Pancreas (tissue), 10 donors: ENCODE results near the gene LRRC66. TPM values are rescaled to one million over a fixed set of nuclear protein-coding genes. Genes with fewer than 3 reads are reported as not detected.
A peak's percentile ranks its signal among the peaks of the same experiment; 100 is the strongest.

Experiments used
- ATAC-seq, 4 donors: fragments of 200-7000 bp; cut with Tn5 transposase; one replicate each; pipeline versions ENCODE4 v1.8.0 to v1.9.1; 2020; ENCODE audit warnings: mild to moderate bottlenecking in 4 of 4, moderate library complexity in 4 of 4
- DNase-seq, 6 donors: peaks; one replicate each; pipeline ENCODE4 v3.0.0-alpha.2; 2020
- FAIRE-seq: peaks from 2 replicates; lab custom pipeline; 2012; peaks lifted over from hg19 to GRCh38; lab: Jason Lieb, UNC
- H3K27ac ChIP-seq, 4 donors: fragments of 200-600 bp; sonication (generic); 1 replicate in 3 of 4; 2 replicates in 1 of 4; pipeline versions ENCODE4 v1.5.0 to v1.8.0; 2020
- H3K27me3 ChIP-seq, 4 donors: fragments of 200-600 bp; one replicate each; pipeline ENCODE4 v1.8.0; 2021
- H3K36me3 ChIP-seq, 3 donors: fragments of 200-600 bp; sonication (generic) in 1 of 3; one replicate each; pipeline versions ENCODE4 v1.5.0 to v1.8.0; 2020 to 2021
- H3K4me1 ChIP-seq, 3 donors: fragments of 200-600 bp; one replicate each; pipeline ENCODE4 v1.8.0; 2021
- H3K4me3 ChIP-seq, 4 donors: fragments of 200-600 bp; sonication (generic) in 2 of 4; one replicate each; pipeline versions ENCODE4 v1.5.0 to v1.8.0; 2020 to 2021
- H3K9me3 ChIP-seq, 4 donors: fragments of 200-600 bp; one replicate each; pipeline ENCODE4 v1.8.0; 2021
- WGBS, 2 donors: extraction: QIAGEN DNeasy Blood & Tissue Kit; methylation state at CpG; one replicate each; pipeline ENCODE4 v1.1.7; 2013; 5-methylcytosine and 5-hydroxymethylcytosine counted together
- intact Hi-C, 3 donors: fragments of 100-400 bp; cut with DNase I; formaldehyde crosslinking; loops; one replicate each; pipeline versions ENCODE4 v1.11.1 to v1.14.2; 2022
- polyA plus RNA-seq, 2 donors: library from polyadenylated mRNA; stranded (reverse); fragments of 200-250 nt; gene quantifications; one replicate each; pipeline ENCODE4 v1.2.3, GENCODE V29; 2013
- total RNA-seq, 6 donors: library from RNA; stranded (reverse); fragmentation: NEBNext Ultra II Directional in 4 of 6; extraction: Animal tissue kit (Norgen Biotek cat#: 25700) in 4 of 6; gene quantifications; one replicate each; pipeline versions ENCODE4 v1.2.1 to v1.2.4, GENCODE V29; 2021 to 2023
- TF ChIP-seq, protein P1 (sequence below), 4 donors: fragments of 200-600 bp; sonication (generic) in 3 of 4; IDR thresholded peaks; one replicate each; pipeline versions ENCODE4 v1.5.0 to v1.8.0; 2021; ENCODE audit warnings: antibody characterized with exemption in 4 of 4
- donor health status: healthy with polysubstance abuse.
- donor health status: DM: no; HTN: no; CAD: no; lungs with moderate emphysema.
- donor health status: DM: no; HTN: no; CAD: no.
- donor health status: control.
- donor health status: control.
- donor health status: Bipolar disorder and iron deficiency.
- donor health status: DM: yes; HTN: yes; CAD: no.
- donor health status: DM: no; HTN: no; CAD: no.
- donor health status: DM: no; HTN: no; CAD: no.
- donor health status: DM: yes; HTN: yes; CAD: no.

LRRC66 gene
- total and polyA plus RNA-seq, 8 donors, result 0.08 to 0.94 (median 0.16) TPM; not detected in 1

DNA sequence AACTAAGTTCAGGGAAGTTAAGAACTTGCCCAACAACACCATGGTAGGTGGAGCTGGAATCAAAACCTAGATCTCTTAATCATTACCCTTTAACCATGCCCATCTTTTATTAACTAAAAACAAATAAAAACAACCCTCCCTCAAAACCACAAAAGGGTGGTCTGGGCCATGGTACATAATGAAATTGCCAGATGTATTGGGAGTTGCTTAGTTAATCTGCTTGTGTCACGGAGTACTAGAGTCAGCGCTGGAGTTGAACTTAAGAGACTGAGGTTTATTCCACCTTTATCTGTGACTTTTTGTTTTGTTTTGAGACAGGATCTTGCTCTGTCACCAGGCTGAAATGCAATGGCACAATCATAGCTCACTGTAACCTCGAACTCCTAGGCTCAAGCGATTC, 13.3 kb downstream of the LRRC66 start:
- TF ChIP-seq, protein P1, sequence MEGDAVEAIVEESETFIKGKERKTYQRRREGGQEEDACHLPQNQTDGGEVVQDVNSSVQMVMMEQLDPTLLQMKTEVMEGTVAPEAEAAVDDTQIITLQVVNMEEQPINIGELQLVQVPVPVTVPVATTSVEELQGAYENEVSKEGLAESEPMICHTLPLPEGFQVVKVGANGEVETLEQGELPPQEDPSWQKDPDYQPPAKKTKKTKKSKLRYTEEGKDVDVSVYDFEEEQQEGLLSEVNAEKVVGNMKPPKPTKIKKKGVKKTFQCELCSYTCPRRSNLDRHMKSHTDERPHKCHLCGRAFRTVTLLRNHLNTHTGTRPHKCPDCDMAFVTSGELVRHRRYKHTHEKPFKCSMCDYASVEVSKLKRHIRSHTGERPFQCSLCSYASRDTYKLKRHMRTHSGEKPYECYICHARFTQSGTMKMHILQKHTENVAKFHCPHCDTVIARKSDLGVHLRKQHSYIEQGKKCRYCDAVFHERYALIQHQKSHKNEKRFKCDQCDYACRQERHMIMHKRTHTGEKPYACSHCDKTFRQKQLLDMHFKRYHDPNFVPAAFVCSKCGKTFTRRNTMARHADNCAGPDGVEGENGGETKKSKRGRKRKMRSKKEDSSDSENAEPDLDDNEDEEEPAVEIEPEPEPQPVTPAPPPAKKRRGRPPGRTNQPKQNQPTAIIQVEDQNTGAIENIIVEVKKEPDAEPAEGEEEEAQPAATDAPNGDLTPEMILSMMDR (IDR thresholded peaks at IDR 0.05), result no peak
- ATAC-seq (no peak), DNase-seq (no peak), FAIRE-seq (no peak)
- H3K36me3 ChIP-seq, result no peaks in the 10 kb centered on the region
- intact Hi-C loops, result no loop called here
- no peaks in the 10 kb centered on the region for H3K27me3 ChIP-seq
- H3K27ac ChIP-seq, result no peak overlapping the region
- H3K9me3 ChIP-seq, result no peaks in the 10 kb centered on the region
- no peak overlapping the region for H3K4me3 ChIP-seq
- WGBS, 2 donors, result 93 to 94% methylated on average over 4 of the region's 4 CpGs
- no peaks in the 10 kb centered on the region for H3K4me1 ChIP-seq

DNA sequence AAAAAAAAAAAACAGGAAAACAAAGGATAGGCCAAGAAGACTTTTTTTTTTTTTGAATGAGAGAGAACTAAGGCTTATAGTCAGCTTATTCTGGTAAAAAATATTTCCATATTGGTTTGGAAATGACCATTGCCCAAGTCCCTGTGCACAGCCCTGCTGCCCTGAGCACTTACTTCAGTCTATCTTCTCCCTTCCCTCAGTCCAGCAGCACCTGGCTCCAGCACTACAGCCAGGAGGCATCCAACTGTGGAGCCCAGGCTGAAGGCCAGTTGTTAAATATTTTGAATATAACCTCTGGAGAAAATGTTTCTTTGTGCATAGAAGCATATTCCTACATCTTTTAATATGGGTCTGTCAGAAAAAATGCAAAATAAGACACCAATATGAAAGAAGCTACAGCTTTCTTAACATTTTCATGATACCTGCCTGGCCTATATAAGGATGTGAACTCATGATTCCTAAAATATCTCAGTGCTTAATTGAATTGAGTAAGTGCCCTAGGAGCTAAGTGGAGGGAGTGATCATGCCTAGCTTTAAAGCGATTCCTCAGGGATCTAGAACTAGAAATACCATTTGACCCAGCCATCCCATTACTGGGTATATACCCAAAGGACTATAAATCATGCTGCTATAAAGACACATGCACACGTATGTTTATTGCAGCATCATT, 14.4 kb downstream of the LRRC66 start:
- intact Hi-C loops, result no loop called here
- FAIRE-seq, result no peak
- no peak for DNase-seq
- no peak for ATAC-seq
- TF ChIP-seq, protein P1 (IDR thresholded peaks at IDR 0.05), result no peak
- no peak overlapping the region for H3K4me3 ChIP-seq
- H3K27ac ChIP-seq, result no peak overlapping the region
- H3K4me1 ChIP-seq, result no peaks in the 10 kb centered on the region
- no peaks in the 10 kb centered on the region for H3K9me3 ChIP-seq
- no peaks in the 10 kb centered on the region for H3K36me3 ChIP-seq
- no peaks in the 10 kb centered on the region for H3K27me3 ChIP-seq
- WGBS, 2 donors, result 91 to 94% methylated on average over 1 of the region's 2 CpGs

DNA sequence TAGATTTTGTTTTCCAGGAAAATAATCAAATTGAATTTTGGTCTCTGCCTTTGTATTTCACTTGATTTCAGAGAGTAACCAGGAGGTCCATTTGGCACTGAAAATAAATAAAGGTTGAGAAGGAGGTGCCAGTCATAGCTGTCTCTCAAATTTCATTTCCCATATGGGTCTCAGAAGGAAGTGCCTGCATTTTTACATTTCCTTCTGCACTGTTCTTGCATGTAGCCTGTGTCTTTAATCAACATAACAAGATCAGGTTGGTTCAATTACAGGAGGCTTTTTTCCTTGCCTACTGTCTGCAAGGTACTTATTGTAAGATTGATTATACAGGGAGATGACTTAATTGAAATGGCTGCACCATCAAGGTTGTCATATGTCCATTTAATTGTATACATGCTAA, 15.7 kb downstream of the LRRC66 start:
- TF ChIP-seq, protein P1 (IDR thresholded peaks at IDR 0.05), result no peak
- H3K36me3 ChIP-seq, result no peaks in the 10 kb centered on the region

DNA sequence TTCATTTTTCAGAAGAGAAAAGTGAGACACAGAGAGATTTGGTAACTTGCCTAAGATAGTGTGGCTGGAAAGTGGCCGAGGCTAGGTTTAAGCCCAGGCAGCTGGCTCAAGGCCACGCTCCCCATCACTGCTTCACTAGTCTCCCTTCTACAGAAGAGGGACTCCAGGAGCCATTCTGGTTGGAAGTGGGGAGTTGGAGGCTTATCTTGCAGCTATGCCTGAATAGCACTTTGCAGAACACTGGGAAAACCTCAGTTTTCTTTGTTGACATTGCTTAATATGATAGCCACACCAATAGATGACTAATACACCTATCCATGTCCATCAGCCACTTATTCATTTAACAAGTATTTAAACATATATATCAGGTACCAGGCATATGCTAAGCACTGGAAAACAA, 18.5 kb downstream of the LRRC66 start:
- no peaks in the 10 kb centered on the region for H3K36me3 ChIP-seq
- no peak for FAIRE-seq
- ATAC-seq, result no peak
- no peak for DNase-seq
- intact Hi-C loops, result no loop called here
- WGBS, 2 donors, result 78 to 79% methylated on average over 2 of the region's 2 CpGs
- TF ChIP-seq, protein P1 (IDR thresholded peaks at IDR 0.05), result no peak
- H3K9me3 ChIP-seq, result no peaks in the 10 kb centered on the region
- no peak overlapping the region for H3K4me3 ChIP-seq
- H3K4me1 ChIP-seq, result peaks cover 0 to 9% (median 8%) of the 10 kb centered on the region in 3 donors
- no peak overlapping the region for H3K27ac ChIP-seq
- peaks cover 0 to 3% (median 0%) of the 10 kb centered on the region in 4 donors for H3K27me3 ChIP-seq

More for the DNA sequence above, 15.7 kb downstream of the LRRC66 start:
- intact Hi-C loops, result no loop called here
- Histone ChIP-seq H3K4me1 (no peaks in the 10 kb centered on the region), H3K4me3 (no peak overlapping the region), H3K9me3 (no peaks in the 10 kb centered on the region), H3K27ac (no peak overlapping the region), H3K27me3 (no peaks in the 10 kb centered on the region)
- no peak for FAIRE-seq
- no peak for ATAC-seq
- DNase-seq, result no peak

DNA sequence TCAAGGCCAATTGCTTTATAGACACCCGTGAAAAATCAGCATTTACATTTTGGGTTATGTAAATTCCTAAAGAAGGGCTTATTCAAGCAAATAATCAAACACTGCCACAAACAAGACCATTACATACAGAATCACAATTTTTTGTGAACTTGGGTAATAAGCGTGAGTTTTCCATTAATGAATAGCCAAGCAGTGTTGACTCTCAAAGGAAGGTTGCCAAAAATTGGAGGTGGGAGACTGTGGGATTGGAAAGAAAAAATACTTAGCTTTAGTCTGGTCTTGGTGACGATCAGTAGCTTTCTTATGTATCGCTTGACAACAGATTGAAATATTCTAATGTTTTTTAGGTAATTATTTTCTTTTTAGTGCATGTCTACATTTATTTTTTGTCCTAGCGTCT, 20.9 kb downstream of the LRRC66 start:
- intact Hi-C loops, result no loop called here
- Histone ChIP-seq H3K9me3 (no peaks in the 10 kb centered on the region), H3K4me1 (peaks cover 0 to 9% (median 8%) of the 10 kb centered on the region in 3 donors), H3K27ac (no peak overlapping the region), H3K27me3 (peaks cover 0 to 3% (median 0%) of the 10 kb centered on the region in 4 donors), H3K4me3 (no peak overlapping the region), H3K36me3 (no peaks in the 10 kb centered on the region)
- 38 to 43% methylated on average over 5 of the region's 5 CpGs for WGBS, 2 donors
- ATAC-seq, result peak in 2 of 4 donors; percentile 29 to 62
- no peak for FAIRE-seq
- DNase-seq, result no peak
- TF ChIP-seq, protein P1 (IDR thresholded peaks at IDR 0.05), result no peak
